HepG2 (cell line): ENCODE data around the gene HRC. TPM values are rescaled to one million over a fixed set of nuclear protein-coding genes. Genes with fewer than 3 reads are reported as not detected.

Experiments used
- EZH2 ChIP-seq: conservative IDR thresholded peaks from 2 replicates; pipeline ENCODE4 v1.6.1; 2012; ENCODE audit warnings: mild to moderate bottlenecking, low read depth, low read length, moderate library complexity
- GATAD2A ChIP-seq: IDR thresholded peaks from 2 replicates; pipeline ENCODE4 v1.6.1; 2016
- GPN1 ChIP-seq: sonication (generic); formaldehyde crosslinking; IDR thresholded peaks from 2 replicates; pipeline ENCODE4 v1.5.1; 2020; ENCODE audit warnings: missing genetic modification reagents, borderline replicate concordance
- MYC ChIP-seq: sonication (generic); formaldehyde crosslinking; IDR thresholded peaks from 2 replicates; pipeline ENCODE4 v1.9.0; 2021; ENCODE audit warnings: missing genetic modification reagents, borderline replicate concordance
- NFE2L1 ChIP-seq: sonication (generic); formaldehyde crosslinking; IDR thresholded peaks from 2 replicates; pipeline ENCODE4 v1.4.0; 2020; ENCODE audit warnings: missing genetic modification reagents, mild to moderate bottlenecking, borderline replicate concordance
- ONECUT2 ChIP-seq: sonication (generic); formaldehyde crosslinking; IDR thresholded peaks from 2 replicates; pipeline ENCODE4 v1.4.0; 2020; ENCODE audit warnings: missing genetic modification reagents
- SPEN ChIP-seq: sonication (generic); formaldehyde crosslinking; IDR thresholded peaks from 2 replicates; pipeline ENCODE4 v1.5.1; 2020; ENCODE audit warnings: low read depth, mild to moderate bottlenecking, missing genetic modification reagents
- TGIF2 ChIP-seq: IDR thresholded peaks from 2 replicates; pipeline ENCODE4 v1.6.1; 2016; ENCODE audit warnings: control low read depth, missing compliant biosample characterization
- ZBTB7B ChIP-seq: sonication (generic); formaldehyde crosslinking; IDR thresholded peaks from 2 replicates; pipeline ENCODE4 v1.4.0; 2020; ENCODE audit warnings: missing genetic modification reagents
- ZMYM4 ChIP-seq: sonication (generic); formaldehyde crosslinking; IDR thresholded peaks from 2 replicates; pipeline ENCODE4 v1.8.1; 2023; ENCODE audit warnings: mild to moderate bottlenecking, missing genetic modification reagents
- ZNF570 ChIP-seq: sonication (generic); formaldehyde crosslinking; IDR thresholded peaks from 2 replicates; pipeline ENCODE4 v1.4.0; 2020; ENCODE audit warnings: mild to moderate bottlenecking, missing genetic modification reagents, borderline replicate concordance
- polyA plus RNA-seq, 8 experiments: library from polyadenylated mRNA; depleted of rRNA in 3 of 8; stranded (reverse) in 7 of 8; unstranded in 1 of 8; fragments of >200 nt; fragmentation: Illumina TruSeq in 4 of 8; extraction: Trizol in 4 of 8; gene quantifications; 2 replicates each; pipeline versions ENCODE4 v1.2.1 to v1.2.3, GENCODE V29; 2011 to 2016; ENCODE audit warnings: low read depth in 4 of 8, missing spikeins in 1 of 8, mixed read lengths in 1 of 8; ENCODE audit not compliant: insufficient read depth in 1 of 8
- total RNA-seq, 5 experiments: library from RNA; depleted of rRNA; stranded (reverse); fragments of >200 nt; fragmentation: Illumina TruSeq; extraction: Trizol; gene quantifications; 2 replicates each; pipeline ENCODE4 v1.2.3, GENCODE V29; 2016; ENCODE audit warnings: low read depth in 1 of 5
- TF ChIP-seq, protein P1 (sequence below): sonication (generic); formaldehyde crosslinking; IDR thresholded peaks from 2 replicates; pipeline ENCODE4 v1.4.0; 2020; ENCODE audit warnings: missing genetic modification reagents
- TF ChIP-seq, protein P2 (sequence below): sonication (generic); formaldehyde crosslinking; IDR thresholded peaks from 2 replicates; pipeline ENCODE4 v1.5.0; 2020; ENCODE audit warnings: mild to moderate bottlenecking, missing genetic modification reagents, borderline replicate concordance
- TF ChIP-seq, protein P3 (sequence below): IDR thresholded peaks from 2 replicates; pipeline ENCODE4 v1.6.1; 2016; ENCODE audit warnings: low read depth, missing genetic modification reagents, missing compliant biosample characterization

The HRC gene
- total and polyA plus RNA-seq, 2 of the 13 experiments (the other 11 are each of a cell fraction or from before 2014, with no cell fraction given): 3.6 to 15.4 TPM

DNA sequence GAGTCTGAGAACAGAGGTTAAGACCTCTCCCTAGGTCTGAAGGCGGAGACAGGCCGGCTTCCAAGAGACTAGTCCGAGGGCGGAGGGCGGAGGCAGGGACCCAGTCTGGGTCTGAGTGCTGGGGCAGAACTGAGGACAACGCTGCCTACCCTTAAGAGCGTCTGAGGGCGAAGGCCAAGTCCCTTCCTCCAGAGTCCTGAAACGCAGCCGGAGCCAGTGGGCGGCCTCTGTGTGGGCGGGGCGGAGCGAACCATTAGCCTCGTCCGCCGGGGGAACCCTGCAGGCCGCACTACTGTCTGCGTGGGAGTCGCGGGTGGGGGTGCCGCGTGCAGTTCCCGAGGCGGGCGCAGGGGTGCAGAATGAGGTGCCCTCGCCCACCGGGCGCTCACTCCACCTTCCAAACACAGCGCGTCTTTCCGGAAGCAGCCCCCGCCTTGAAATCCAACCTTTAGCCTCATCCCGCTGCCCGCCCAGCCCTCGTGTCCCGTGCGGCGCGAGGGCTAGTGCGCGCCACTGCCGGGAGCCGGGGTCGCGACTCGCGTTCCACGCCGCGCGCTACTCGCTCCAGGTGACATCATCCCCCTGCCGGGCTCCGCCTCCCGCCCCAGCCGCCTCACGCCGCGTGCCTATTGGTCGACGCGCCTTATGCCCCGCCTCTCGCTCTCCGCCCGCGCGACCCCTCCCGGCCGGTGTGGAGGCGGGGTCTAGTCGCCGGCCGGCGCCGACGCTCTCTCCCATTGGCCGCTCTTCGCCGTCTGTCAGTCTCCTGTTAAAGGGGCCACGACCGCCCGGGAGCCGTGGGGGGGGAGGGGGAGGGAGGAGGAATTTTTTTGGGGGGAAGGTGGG, 36.4 kb downstream of the HRC start, which contains the start of gene C19orf73 (continued):
- TF ChIP-seq, protein P1, sequence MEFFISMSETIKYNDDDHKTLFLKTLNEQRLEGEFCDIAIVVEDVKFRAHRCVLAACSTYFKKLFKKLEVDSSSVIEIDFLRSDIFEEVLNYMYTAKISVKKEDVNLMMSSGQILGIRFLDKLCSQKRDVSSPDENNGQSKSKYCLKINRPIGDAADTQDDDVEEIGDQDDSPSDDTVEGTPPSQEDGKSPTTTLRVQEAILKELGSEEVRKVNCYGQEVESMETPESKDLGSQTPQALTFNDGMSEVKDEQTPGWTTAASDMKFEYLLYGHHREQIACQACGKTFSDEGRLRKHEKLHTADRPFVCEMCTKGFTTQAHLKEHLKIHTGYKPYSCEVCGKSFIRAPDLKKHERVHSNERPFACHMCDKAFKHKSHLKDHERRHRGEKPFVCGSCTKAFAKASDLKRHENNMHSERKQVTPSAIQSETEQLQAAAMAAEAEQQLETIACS: peak; percentile 81
- 0 out of 2 replicates have a peak, but pooled peaks have one; percentile 34 for TF ChIP-seq TGIF2 (CRISPR knock-in tag)
- 0 out of 2 replicates have a peak, but pooled peaks have one; percentile 80 for TF ChIP-seq ZNF570 (CRISPR knock-in tag)
- TF ChIP-seq GPN1 (CRISPR knock-in tag): no peak
- peak; percentile 73 for TF ChIP-seq GATAD2A (CRISPR knock-in tag)
- no peak for TF ChIP-seq SPEN (CRISPR knock-in tag)
- TF ChIP-seq NFE2L1 (CRISPR knock-in tag): peak; percentile 37; the same call in 1 of the 2 replicates
- TF ChIP-seq MYC (CRISPR knock-in tag): peak; percentile 88
- TF ChIP-seq, protein P2, sequence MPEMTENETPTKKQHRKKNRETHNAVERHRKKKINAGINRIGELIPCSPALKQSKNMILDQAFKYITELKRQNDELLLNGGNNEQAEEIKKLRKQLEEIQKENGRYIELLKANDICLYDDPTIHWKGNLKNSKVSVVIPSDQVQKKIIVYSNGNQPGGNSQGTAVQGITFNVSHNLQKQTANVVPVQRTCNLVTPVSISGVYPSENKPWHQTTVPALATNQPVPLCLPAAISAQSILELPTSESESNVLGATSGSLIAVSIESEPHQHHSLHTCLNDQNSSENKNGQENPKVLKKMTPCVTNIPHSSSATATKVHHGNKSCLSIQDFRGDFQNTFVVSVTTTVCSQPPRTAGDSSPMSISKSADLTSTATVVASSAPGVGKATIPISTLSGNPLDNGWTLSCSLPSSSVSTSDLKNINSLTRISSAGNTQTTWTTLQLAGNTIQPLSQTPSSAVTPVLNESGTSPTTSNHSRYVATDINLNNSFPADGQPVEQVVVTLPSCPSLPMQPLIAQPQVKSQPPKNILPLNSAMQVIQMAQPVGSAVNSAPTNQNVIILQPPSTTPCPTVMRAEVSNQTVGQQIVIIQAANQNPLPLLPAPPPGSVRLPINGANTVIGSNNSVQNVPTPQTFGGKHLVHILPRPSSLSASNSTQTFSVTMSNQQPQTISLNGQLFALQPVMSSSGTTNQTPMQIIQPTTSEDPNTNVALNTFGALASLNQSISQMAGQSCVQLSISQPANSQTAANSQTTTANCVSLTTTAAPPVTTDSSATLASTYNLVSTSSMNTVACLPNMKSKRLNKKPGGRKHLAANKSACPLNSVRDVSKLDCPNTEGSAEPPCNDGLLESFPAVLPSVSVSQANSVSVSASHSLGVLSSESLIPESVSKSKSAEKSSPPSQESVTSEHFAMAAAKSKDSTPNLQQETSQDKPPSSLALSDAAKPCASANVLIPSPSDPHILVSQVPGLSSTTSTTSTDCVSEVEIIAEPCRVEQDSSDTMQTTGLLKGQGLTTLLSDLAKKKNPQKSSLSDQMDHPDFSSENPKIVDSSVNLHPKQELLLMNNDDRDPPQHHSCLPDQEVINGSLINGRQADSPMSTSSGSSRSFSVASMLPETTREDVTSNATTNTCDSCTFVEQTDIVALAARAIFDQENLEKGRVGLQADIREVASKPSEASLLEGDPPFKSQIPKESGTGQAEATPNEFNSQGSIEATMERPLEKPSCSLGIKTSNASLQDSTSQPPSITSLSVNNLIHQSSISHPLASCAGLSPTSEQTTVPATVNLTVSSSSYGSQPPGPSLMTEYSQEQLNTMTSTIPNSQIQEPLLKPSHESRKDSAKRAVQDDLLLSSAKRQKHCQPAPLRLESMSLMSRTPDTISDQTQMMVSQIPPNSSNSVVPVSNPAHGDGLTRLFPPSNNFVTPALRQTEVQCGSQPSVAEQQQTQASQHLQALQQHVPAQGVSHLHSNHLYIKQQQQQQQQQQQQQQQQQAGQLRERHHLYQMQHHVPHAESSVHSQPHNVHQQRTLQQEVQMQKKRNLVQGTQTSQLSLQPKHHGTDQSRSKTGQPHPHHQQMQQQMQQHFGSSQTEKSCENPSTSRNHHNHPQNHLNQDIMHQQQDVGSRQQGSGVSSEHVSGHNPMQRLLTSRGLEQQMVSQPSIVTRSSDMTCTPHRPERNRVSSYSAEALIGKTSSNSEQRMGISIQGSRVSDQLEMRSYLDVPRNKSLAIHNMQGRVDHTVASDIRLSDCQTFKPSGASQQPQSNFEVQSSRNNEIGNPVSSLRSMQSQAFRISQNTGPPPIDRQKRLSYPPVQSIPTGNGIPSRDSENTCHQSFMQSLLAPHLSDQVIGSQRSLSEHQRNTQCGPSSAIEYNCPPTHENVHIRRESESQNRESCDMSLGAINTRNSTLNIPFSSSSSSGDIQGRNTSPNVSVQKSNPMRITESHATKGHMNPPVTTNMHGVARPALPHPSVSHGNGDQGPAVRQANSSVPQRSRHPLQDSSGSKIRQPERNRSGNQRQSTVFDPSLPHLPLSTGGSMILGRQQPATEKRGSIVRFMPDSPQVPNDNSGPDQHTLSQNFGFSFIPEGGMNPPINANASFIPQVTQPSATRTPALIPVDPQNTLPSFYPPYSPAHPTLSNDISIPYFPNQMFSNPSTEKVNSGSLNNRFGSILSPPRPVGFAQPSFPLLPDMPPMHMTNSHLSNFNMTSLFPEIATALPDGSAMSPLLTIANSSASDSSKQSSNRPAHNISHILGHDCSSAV: no peak
- TF ChIP-seq ONECUT2 (CRISPR knock-in tag): no peak
- no peak for TF ChIP-seq EZH2
- TF ChIP-seq, protein P3, sequence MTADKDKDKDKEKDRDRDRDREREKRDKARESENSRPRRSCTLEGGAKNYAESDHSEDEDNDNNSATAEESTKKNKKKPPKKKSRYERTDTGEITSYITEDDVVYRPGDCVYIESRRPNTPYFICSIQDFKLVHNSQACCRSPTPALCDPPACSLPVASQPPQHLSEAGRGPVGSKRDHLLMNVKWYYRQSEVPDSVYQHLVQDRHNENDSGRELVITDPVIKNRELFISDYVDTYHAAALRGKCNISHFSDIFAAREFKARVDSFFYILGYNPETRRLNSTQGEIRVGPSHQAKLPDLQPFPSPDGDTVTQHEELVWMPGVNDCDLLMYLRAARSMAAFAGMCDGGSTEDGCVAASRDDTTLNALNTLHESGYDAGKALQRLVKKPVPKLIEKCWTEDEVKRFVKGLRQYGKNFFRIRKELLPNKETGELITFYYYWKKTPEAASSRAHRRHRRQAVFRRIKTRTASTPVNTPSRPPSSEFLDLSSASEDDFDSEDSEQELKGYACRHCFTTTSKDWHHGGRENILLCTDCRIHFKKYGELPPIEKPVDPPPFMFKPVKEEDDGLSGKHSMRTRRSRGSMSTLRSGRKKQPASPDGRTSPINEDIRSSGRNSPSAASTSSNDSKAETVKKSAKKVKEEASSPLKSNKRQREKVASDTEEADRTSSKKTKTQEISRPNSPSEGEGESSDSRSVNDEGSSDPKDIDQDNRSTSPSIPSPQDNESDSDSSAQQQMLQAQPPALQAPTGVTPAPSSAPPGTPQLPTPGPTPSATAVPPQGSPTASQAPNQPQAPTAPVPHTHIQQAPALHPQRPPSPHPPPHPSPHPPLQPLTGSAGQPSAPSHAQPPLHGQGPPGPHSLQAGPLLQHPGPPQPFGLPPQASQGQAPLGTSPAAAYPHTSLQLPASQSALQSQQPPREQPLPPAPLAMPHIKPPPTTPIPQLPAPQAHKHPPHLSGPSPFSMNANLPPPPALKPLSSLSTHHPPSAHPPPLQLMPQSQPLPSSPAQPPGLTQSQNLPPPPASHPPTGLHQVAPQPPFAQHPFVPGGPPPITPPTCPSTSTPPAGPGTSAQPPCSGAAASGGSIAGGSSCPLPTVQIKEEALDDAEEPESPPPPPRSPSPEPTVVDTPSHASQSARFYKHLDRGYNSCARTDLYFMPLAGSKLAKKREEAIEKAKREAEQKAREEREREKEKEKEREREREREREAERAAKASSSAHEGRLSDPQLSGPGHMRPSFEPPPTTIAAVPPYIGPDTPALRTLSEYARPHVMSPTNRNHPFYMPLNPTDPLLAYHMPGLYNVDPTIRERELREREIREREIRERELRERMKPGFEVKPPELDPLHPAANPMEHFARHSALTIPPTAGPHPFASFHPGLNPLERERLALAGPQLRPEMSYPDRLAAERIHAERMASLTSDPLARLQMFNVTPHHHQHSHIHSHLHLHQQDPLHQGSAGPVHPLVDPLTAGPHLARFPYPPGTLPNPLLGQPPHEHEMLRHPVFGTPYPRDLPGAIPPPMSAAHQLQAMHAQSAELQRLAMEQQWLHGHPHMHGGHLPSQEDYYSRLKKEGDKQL (CRISPR knock-in tag): no peak
- no peak for TF ChIP-seq ZMYM4
- peak; percentile 69; the same call in 1 of the 2 replicates for TF ChIP-seq ZBTB7B (CRISPR knock-in tag)
